Esophagus muscularis mucosa (tissue), 4 donors: ENCODE data around the gene SSTR4. TPM values are rescaled to one million over a fixed set of nuclear protein-coding genes. Genes with fewer than 3 reads are reported as not detected.
"Not testable (repeated sequence)": the region's sequence is repeated elsewhere in the genome, so short reads cannot be mapped to it uniquely, and the experiment has no call there.

Experiments
- DNase-seq: peaks from one replicate; pipeline ENCODE4 v3.0.0-alpha.2; 2017; ENCODE audit errors: extremely low spot score
- H3K27ac ChIP-seq, 4 donors: fragments of 200-600 bp; sonication (generic); replicated peaks in 1 of 4; 1 replicate in 3 of 4; 2 replicates in 1 of 4; pipeline ENCODE4 v1.5.1; 2016 to 2019; ENCODE audit warnings: mild to moderate bottlenecking in 1 of 4
- H3K27me3 ChIP-seq, 4 donors: fragments of 200-600 bp; sonication (generic); one replicate each; pipeline versions ENCODE4 v1.5.1 to v1.6.0; 2016 to 2019
- H3K36me3 ChIP-seq, 4 donors: fragments of 200-600 bp; sonication (generic); one replicate each; pipeline ENCODE4 v1.5.1; 2016 to 2019
- H3K4me1 ChIP-seq, 4 donors: fragments of 200-600 bp; sonication (generic); one replicate each; pipeline ENCODE4 v1.5.1; 2016 to 2019
- H3K4me3 ChIP-seq, 4 donors: fragments of 200-600 bp; sonication (generic); 1 replicate in 2 of 4; 2 replicates in 2 of 4; pipeline ENCODE4 v1.5.1; 2016 to 2019; ENCODE audit warnings: mild to moderate bottlenecking in 4 of 4, moderate library complexity in 1 of 4
- H3K9me3 ChIP-seq, 4 donors: fragments of 200-600 bp; sonication (generic); 1 replicate in 3 of 4; 2 replicates in 1 of 4; pipeline ENCODE4 v1.5.1; 2016 to 2019
- CTCF ChIP-seq, 3 experiments: fragments of 200-600 bp in 2 of 3; fragments of 450-650 bp in 1 of 3; sonication (generic) in 2 of 3; IDR thresholded peaks; one replicate each; pipeline ENCODE4 v1.5.1; 2017 to 2019; ENCODE audit warnings: antibody characterized with exemption in 3 of 3, mild to moderate bottlenecking in 2 of 3, moderate library complexity in 1 of 3
- EP300 ChIP-seq: sonication (generic); formaldehyde crosslinking; IDR thresholded peaks from one replicate; pipeline ENCODE4 v1.6.1; 2017; ENCODE audit warnings: antibody characterized with exemption
- POLR2A ChIP-seq: fragments of 450-650 bp; IDR thresholded peaks from one replicate; pipeline ENCODE4 v1.6.1; 2017; ENCODE audit warnings: antibody characterized with exemption, moderate library complexity, mild to moderate bottlenecking, low read depth
- POLR2AphosphoS5 ChIP-seq, 2 donors: sonication (generic); formaldehyde crosslinking; IDR thresholded peaks; one replicate each; pipeline ENCODE4 v1.6.1; 2017; ENCODE audit warnings: antibody characterized with exemption in 2 of 2
- WGBS: methylation state at CpG from one replicate; pipeline ENCODE4 v1.1.5; 2018; 5-methylcytosine and 5-hydroxymethylcytosine counted together
- intact Hi-C: fragments of 100-400 bp; cut with DNase I; formaldehyde crosslinking; loops from one replicate; pipeline ENCODE4 v1.15.1; 2023
- total RNA-seq, 4 donors: library from RNA; depleted of rRNA; stranded (reverse); fragments of >200 nt; gene quantifications; one replicate each; pipeline versions ENCODE4 v1.1.0 to v1.2.1, GENCODE V29; 2016

The SSTR4 gene
- total RNA-seq = not detected

DNA sequence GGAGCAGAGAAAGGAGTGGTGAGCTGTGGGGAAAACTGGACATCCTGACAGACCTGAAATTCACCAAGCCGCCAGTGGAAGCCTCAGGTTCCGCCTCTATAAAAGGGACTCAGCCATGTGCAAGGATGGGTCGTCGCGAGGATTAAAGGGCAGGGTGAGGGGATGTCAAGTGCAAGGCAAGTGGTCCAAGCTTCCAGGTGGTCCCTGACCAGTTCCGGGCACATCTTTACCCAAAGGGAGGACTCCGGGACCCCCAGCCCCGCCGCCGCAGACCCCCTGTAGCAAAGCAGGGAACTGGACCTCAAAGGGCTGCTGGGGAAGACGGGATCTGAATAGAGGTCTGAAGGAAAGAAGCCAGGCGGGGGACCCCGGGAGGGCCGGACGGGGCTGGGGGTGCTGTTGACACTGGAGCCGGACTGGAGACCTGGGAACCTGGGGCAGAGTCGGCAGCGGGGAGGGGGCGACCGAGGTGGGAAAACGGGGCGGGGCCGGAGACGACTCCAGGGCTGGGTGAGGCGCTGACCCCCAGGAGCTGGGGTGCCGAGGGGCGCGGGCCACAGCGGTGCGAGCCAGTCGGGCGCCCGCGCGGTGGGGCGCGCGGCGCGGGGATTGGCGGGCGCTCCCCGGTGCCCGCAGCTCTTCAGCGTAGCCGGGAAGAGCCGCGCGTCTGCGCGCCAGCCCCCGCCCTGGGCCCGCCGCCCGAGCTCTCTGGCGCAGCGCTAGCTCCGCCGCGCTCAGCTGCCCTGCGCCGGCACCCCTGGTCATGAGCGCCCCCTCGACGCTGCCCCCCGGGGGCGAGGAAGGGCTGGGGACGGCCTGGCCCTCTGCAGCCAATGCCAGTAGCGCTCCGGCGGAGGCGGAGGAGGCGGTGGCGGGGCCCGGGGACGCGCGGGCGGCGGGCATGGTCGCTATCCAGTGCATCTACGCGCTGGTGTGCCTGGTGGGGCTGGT, at the start of gene SSTR4:
Gene SSTR4, plus strand, starts transcription at position 592 of the 951 bp plus-strand sequence. Its CDS starts 172 bp downstream, at position 764.
- intact Hi-C loops = no loop called here
- WGBS = 36% methylated on average over 28 of the region's 83 CpGs

DNA sequence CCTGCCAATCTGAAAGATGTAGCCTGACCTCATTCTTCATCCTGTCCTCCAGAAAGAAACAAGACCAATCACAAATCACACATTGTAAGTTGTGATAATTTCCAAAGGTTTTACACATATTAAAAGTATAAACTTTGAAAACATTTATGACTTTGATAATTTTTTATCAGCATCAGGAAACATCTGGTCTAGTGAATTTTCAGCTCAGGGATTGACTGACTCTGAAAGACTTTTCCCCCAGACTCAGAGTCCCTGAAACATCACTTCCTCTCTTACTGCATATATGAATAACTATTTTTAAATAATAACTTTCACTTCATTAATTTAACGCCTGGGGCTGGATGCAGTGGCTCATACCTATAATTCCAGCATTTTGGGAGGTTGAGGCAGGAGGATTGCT, 48.5 kb upstream of the SSTR4 start:
- no peak overlapping the region for H3K27ac ChIP-seq
- TF ChIP-seq CTCF (IDR thresholded peaks at IDR 0.05) (no peak), POLR2A (no peak), EP300 (no peak), POLR2AphosphoS5 (IDR thresholded peaks at IDR 0.05) (no peak)
- no peak for DNase-seq
- intact Hi-C loops = no loop called here
- H3K27me3 ChIP-seq = no peaks in the 10 kb centered on the region
- WGBS = 17% methylated on average over 1 of the region's 1 CpG
- no peaks in the 10 kb centered on the region for H3K36me3 ChIP-seq
- H3K9me3 ChIP-seq = no peaks in the 10 kb centered on the region
- peaks cover 0 to 10% (median 2%) of the 10 kb centered on the region in 4 donors for H3K4me1 ChIP-seq
- H3K4me3 ChIP-seq = no peak overlapping the region

More for the DNA sequence above, at the start of gene SSTR4:
- H3K4me3 ChIP-seq = peak within 1 kb of the TSS; percentile 14 to 36 (median 26)
- TF ChIP-seq CTCF (IDR thresholded peaks at IDR 0.05) = no peak
- TF ChIP-seq POLR2A = no peak
- TF ChIP-seq POLR2AphosphoS5 (IDR thresholded peaks at IDR 0.05) = no peak
- TF ChIP-seq EP300 = no peak
- H3K9me3 ChIP-seq = no peaks in the 10 kb centered on the region
- H3K27me3 ChIP-seq = peaks cover 0 to 61% (median 6%) of the 10 kb centered on the region in 4 donors
- no peak within 1 kb of the TSS for H3K27ac ChIP-seq
- H3K36me3 ChIP-seq = no peaks in the 10 kb centered on the region
- no peak for DNase-seq
- peaks cover 0 to 16% (median 11%) of the 10 kb centered on the region in 4 donors for H3K4me1 ChIP-seq

- 85% methylated on average over 3 of the region's 3 CpGs for WGBS
- intact Hi-C loops = not testable (repeated sequence)
Observed at GRCh38 chr20:22991424-22991823, 43.7 kb upstream of the SSTR4 start.

GRCh38 chr20:22993823-22994222, 41.3 kb upstream of the SSTR4 start:
- H3K27me3 ChIP-seq = no peaks in the 10 kb centered on the region
- DNase-seq = peak; percentile 66
- H3K9me3 ChIP-seq = peaks cover 0 to 9% (median 4%) of the 10 kb centered on the region in 4 donors
- no peaks in the 10 kb centered on the region for H3K4me1 ChIP-seq
- H3K36me3 ChIP-seq = no peaks in the 10 kb centered on the region
- no peak overlapping the region for H3K4me3 ChIP-seq
- intact Hi-C loops = no loop called here
- H3K27ac ChIP-seq = no peak overlapping the region
- WGBS = 79% methylated on average over 2 of the region's 2 CpGs
- TF ChIP-seq EP300 (no peak), POLR2AphosphoS5 (IDR thresholded peaks at IDR 0.05) (no peak), POLR2A (no peak), CTCF (IDR thresholded peaks at IDR 0.05) (no peak)

More at GRCh38 chr20:22991424-22991823, 43.7 kb upstream of the SSTR4 start:
- not testable (repeated sequence) for H3K27ac ChIP-seq, H3K27me3 ChIP-seq, H3K36me3 ChIP-seq, H3K4me1 ChIP-seq, DNase-seq, H3K9me3 ChIP-seq, H3K4me3 ChIP-seq

DNA sequence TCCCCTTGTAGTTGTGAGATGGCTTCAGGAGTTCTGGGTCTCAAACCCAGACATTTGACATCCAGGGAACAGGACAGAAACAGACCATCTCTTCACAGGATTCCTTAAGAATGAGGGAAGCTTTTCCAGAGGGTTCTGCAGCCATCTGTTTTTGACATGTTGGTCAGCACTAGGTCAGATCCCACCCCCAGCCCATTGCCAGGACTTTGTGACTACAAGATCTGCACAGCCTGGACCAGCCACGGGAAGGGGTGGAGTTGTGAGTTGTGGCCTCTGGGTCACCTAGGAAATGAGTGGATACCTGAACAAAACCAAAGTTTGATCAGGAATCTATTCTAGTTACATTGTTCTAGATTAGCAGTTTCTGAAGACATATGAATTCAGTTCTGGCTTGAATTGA, 39.2 kb upstream of the SSTR4 start:
- peaks cover 0 to 9% (median 0%) of the 10 kb centered on the region in 4 donors for H3K4me1 ChIP-seq
- intact Hi-C loops = no loop called here
- TF ChIP-seq POLR2A = no peak
- TF ChIP-seq POLR2AphosphoS5 (IDR thresholded peaks at IDR 0.05) = no peak
- WGBS = 85% methylated on average over 1 of the region's 1 CpG
- H3K4me3 ChIP-seq = no peak overlapping the region
- no peak overlapping the region for H3K27ac ChIP-seq
- DNase-seq = no peak
- no peaks in the 10 kb centered on the region for H3K36me3 ChIP-seq
- H3K27me3 ChIP-seq = no peaks in the 10 kb centered on the region
- peaks cover 0 to 9% (median 4%) of the 10 kb centered on the region in 4 donors for H3K9me3 ChIP-seq
